Activated CD4-positive, alpha-beta T cell treated with anti-CD3 and anti-CD28 coated beads, Interleukin-2, amount 50 U/mL, for 4 hours (primary cell): ENCODE data around the gene MYH10.

Experiments used
- DNase-seq, 2 experiments: peaks; one replicate each; pipeline ENCODE4 v3.0.0-alpha.2; 2020

MYH10 gene

DNA sequence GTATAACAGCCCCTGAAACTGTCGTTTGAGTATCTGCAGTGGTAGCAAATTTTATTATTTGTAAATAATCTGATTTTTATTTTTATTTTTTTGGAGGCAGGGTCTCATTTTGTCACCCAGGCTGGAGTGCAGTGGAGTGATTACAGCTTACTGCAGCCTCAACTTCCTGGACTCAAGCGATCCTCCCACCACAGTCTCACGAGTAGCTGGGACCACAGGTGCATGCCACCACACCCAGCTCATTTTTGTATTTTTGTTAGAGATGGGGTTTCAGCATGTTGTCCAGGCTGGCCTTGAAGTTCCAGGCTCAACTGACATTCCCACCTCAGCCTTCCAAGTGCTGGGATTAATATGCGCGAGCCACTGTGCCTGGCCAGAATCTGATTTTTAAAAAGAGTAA is 192.1 kb downstream of the MYH10 start:
- no peak for DNase-seq

DNA sequence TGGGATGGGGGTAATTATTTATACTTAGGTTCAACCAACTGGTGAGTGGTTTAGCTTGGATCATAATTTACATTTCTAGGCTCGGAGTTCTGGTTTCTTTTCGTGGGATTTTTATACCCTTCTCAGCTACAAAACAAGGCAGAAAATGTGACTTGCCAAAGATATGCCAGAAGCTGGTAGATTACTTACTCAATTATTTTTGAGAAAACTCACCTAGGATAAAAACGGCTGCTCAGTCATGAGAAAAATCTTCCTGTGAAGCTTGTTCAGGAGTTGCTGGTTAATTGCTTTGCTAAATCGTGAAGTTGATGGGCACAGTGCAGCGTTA is 193.7 kb downstream of the MYH10 start:
- DNase-seq = no peak

DNA sequence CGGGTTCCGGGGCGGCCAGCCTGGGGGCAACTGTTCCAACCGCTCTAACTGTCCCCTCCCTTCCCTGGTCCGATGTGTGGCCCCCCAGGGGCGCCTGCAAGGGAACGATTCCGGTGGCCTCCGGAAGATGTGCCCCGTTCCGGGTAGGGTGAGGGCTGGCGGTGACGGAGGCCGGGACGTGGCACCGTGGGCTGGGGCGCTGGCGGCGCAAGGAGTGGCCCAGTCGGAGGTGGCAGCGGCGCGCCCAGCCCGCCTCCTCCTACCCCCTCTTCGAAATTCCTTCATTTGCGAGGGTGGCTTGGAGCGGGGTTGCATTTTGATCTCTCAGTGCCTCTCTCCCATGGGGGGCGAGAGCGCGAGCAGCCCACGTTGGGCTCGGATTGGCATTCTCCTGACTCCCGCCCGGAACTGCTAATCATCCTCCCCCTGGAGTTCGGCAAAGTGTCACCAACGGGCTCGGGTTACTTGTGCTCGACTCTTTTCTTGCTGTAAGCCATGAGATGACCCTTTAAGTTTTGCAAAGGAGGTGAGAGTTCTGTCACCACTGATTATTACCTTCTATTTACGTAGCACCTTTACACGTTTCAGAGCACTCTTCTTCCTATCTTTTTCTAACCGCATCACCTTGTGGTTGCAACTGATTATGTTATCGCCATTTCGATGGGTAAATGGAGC is 194.2 kb downstream of the MYH10 start:
- peak; percentile 35 to 42 for DNase-seq

DNA sequence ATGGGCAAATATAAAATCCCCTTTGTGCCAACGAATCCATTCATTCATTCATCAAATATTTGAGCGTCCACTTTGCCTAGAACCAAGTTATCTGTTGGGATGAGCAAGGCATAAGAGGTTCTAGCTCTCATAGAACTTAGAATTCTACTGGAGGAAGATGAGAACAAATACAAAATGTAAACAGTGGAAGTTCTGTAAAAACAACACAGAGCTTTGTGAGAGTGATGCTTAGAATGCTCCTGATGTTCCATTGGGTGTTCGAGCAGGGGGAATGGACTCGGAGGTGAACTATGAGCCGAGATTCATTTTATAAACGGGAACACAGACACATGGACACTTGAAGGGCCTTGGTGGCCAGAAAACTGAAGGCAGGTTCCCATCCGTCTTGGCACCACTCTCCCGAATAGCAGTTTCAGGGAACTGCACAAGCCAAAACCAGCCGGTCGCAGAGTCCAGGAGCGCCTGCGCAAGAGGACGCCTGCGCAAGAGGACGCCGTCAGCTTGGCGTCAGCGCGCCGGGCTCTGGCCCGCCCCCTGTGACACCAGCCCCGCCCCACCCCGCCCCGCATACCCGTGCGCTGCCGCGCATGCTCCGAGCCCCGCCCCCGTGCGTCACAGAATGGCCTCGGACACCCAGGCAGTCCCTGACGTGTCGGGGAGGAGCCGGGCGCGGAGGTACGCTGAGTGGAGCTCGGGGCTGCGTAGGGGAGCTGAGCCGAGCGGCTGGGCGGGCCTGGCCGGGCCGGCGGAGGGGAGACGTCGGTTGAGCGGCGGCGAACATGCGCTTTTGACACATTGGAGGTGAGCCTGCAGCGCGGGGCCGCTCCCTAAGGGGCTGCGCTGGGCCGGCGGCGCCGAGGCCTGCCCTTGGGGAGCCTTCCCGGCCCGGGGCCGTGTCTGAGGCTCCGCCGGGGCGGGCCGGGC is 195.0 kb downstream of the MYH10 start, which contains the start of gene NDEL1:
Gene NDEL1 (plus strand): TSS at position 640 of the 924 bp plus-strand sequence. CDS start 8,388 bp downstream, outside the sequence.
- peak; percentile 98 to 99 for DNase-seq

DNA sequence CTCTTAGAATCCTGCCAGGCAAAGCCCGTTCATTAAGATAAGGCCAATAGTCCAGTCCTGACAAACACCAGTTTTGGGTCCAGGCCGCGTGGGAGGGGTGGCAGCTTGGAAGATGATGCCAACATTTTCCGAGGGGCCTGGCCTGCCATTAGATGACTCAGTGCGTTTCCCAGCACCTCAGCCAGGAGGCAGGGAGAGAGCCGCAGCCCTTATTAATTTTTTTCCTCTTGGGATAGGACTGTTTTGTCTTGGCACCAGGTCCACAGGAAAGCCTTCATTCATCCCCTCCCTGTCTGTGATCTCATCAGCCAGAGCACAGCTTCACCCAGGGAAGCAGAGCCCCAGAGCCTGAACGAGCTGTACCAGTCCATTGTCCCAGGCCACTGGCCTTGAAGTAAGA is 199.6 kb downstream of the MYH10 start:
- DNase-seq = no peak

DNA sequence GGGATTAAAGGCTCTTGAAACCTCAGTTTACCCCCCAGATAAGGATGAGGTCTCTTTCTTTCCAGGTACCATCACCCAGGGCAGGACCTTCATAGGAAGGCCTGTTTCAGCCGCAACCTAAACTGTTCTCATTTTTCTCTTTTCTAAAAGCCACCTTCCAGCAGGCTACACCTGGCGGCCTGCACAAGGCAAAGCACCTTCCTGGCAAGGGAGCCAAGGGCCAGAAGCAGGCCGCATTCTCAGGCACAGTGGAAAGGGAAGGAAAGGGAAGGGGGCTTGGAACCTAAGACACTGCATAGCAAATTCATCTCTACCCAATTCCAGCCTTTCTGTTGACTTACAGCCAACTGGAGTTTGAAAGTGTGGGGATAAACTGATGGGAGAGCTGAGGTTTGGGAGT is 203.7 kb downstream of the MYH10 start:
- DNase-seq = no peak

DNA sequence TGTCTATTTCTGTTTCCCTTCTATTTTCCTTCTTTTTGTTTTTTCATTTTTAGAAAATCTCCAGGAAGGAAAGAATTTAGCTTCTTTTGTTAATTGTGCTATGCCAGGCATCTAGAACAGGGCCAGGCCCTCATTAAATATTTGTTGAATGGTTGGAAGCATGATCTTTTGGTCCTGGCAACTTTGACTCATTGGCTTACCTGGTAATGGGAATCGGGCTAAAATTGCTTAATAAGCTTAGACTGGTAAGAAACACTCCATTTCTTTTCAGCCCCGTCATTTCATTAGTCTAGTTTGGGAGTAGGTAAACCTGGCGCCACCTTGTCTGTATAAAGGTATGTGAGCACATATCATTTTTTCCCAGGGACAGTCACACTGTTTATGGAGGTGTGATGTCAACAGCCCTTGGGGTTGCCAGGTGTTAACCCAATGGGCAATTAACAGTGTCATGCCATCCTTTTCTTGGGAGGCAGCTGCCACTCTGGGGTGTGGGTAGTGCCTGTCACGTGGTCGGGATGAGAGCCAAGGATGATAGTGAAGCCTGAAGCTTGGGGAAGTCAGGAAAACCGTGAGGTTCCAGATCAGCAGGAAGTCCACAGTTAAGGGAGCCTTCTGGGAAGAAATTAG is 204.3 kb downstream of the MYH10 start:
- DNase-seq = no peak
